Measurements from ENCODE around the gene HJURP. TPM values are rescaled to one million over a fixed set of nuclear protein-coding genes. Genes with fewer than 3 reads are reported as not detected.

HJURP gene
- total RNA-seq, 4 donors from 2014 or later, result 0.22 to 0.60 TPM; not detected in 2

DNA sequence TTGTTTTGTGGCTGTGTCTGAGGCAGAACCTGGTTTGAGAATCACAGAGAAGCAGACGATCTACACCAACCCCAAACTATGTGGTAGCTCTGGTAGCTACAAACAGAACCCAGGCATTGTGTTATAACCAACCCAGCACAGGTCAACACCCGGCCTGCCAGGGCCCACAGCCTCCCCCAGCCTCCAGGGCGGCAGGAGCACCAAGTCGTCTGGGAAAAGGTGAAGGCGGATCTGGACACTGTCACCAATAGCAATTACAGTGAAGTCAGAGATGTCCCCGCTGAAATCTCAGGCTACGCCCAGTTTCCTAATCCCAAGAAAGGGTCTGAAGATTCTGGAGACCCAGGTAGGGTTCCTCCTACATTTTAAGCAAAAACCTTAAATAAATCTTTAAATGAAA lies 3.6 kb downstream of the HJURP start:
- Histone ChIP-seq H3K4me3 (no peak overlapping the region), H3K9me3 (no peaks in the 10 kb centered on the region), H3K36me3 (no peaks in the 10 kb centered on the region), H3K27me3 (no peaks in the 10 kb centered on the region), H3K27ac (no peak overlapping the region), H3K4me1 (peaks cover 0 to 16% (median 6%) of the 10 kb centered on the region in 4 donors)
- WGBS, 2 donors, result 91 to 98% methylated on average over 7 of the region's 7 CpGs
- no peak for TF ChIP-seq CTCF (IDR thresholded peaks at IDR 0.05)
- DNase-seq (ENCODE audit: low spot score in 2 of 2), result no peak

- no peak for TF ChIP-seq EP300 (IDR thresholded peaks at IDR 0.05)
- no peak for TF ChIP-seq POLR2A (IDR thresholded peaks at IDR 0.05)
- no peak for TF ChIP-seq CTCF (IDR thresholded peaks at IDR 0.05)
- peaks cover 0 to 11% (median 6%) of the 10 kb centered on the region in 4 donors for H3K4me1 ChIP-seq
- H3K4me3 ChIP-seq, result no peak overlapping the region
- no peak overlapping the region for H3K27ac ChIP-seq
- H3K36me3 ChIP-seq, result no peaks in the 10 kb centered on the region
- H3K27me3 ChIP-seq, result no peaks in the 10 kb centered on the region
- DNase-seq (ENCODE audit: low spot score in 2 of 2), result no peak
- H3K9me3 ChIP-seq, result no peaks in the 10 kb centered on the region
- WGBS, 2 donors, result 94 to 95% methylated on average over 13 of the region's 13 CpGs
Observed at GRCh38 chr2:233849607-233850271, 4.6 kb downstream of the HJURP start.

DNA sequence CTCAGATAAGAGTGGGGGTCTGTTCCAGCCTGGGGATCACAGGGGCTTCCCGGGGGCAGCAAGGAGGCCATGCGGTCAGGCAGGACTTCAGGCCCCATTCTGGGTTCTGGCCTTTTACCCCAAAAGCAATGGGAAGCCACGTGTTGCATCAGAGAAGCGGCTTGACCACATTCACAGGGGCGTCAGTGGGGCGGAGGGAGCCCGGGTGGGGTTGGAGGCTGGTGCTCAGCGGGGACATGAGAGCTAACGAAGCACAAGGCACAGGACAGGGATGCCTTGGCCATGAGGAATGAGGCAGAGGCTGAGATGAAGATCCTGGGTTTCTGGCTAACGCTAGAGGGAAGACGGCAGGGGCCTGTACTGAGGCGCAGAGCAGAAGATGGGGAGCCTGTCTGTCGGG lies 6.1 kb downstream of the HJURP start:
- no peaks in the 10 kb centered on the region for H3K36me3 ChIP-seq
- 94 to 96% methylated on average over 13 of the region's 13 CpGs for WGBS, 2 donors
- H3K27me3 ChIP-seq, result no peaks in the 10 kb centered on the region
- H3K9me3 ChIP-seq, result no peaks in the 10 kb centered on the region
- H3K27ac ChIP-seq, result no peak overlapping the region
- H3K4me1 ChIP-seq, result peaks cover 0 to 2% (median 0%) of the 10 kb centered on the region in 4 donors
- DNase-seq (ENCODE audit: low spot score in 2 of 2), result no peak
- TF ChIP-seq EP300 (IDR thresholded peaks at IDR 0.05) (no peak), CTCF (IDR thresholded peaks at IDR 0.05) (no peak), POLR2A (IDR thresholded peaks at IDR 0.05) (no peak)
- H3K4me3 ChIP-seq, result no peak overlapping the region

DNA sequence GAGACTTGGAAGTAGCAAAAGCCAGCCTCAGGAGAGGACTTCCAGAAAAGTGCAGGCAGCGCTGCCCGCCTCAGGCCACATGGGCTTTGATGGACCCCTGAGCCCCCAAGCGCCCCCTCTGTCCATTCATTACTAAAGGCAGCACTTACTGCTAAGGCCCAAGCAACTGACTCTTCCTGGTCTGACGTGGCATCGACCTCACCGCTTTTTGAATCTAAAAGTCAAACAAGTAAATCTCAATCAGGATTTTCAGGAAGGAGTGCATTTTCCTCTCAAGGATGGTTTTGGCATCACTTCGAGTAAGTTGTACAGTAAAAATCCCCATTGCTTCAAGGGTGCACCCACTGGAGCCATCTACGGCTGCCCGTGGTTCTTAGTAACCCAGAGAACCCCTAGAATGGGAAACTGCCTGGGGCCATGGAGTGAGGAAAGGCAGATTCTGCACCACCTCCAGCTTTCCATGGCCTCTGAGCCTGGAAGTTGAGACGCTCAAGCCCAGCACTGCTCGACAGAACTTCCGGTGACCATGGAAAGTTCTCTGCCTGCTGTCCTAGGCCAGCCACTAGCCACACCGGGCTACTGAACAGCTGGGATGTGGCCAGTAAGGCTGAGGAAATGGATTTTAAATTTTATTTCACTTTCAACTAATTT lies 7.0 kb downstream of the HJURP start:
- DNase-seq (ENCODE audit: low spot score in 2 of 2), result no peak
- no peaks in the 10 kb centered on the region for H3K4me1 ChIP-seq
- no peak overlapping the region for H3K27ac ChIP-seq

More for the DNA sequence above, 7.0 kb downstream of the HJURP start:
- Histone ChIP-seq H3K27me3 (no peaks in the 10 kb centered on the region), H3K9me3 (no peaks in the 10 kb centered on the region), H3K36me3 (no peaks in the 10 kb centered on the region), H3K4me3 (no peak overlapping the region)
- WGBS, 2 donors, result 95 to 98% methylated on average over 13 of the region's 13 CpGs
- no peak for TF ChIP-seq EP300 (IDR thresholded peaks at IDR 0.05)
- no peak for TF ChIP-seq POLR2A (IDR thresholded peaks at IDR 0.05)
- no peak for TF ChIP-seq CTCF (IDR thresholded peaks at IDR 0.05)
